Fibroblast of upper back skin (primary cell): ENCODE results near the gene ANKMY2.
A peak's percentile ranks its signal among the peaks of the same experiment; 100 is the strongest.

ENCODE experiments used
- DNase-seq: peaks from one replicate; pipeline ENCODE4 v3.0.0-alpha.2; 2013

ANKMY2 gene

GRCh38 chr7:16564023-16564380 is 81.6 kb downstream of the ANKMY2 start:
- peak; percentile 8 for DNase-seq

- peak; percentile 17 for DNase-seq
Observed at GRCh38 chr7:16563281-16564022, 82.1 kb downstream of the ANKMY2 start.

DNA sequence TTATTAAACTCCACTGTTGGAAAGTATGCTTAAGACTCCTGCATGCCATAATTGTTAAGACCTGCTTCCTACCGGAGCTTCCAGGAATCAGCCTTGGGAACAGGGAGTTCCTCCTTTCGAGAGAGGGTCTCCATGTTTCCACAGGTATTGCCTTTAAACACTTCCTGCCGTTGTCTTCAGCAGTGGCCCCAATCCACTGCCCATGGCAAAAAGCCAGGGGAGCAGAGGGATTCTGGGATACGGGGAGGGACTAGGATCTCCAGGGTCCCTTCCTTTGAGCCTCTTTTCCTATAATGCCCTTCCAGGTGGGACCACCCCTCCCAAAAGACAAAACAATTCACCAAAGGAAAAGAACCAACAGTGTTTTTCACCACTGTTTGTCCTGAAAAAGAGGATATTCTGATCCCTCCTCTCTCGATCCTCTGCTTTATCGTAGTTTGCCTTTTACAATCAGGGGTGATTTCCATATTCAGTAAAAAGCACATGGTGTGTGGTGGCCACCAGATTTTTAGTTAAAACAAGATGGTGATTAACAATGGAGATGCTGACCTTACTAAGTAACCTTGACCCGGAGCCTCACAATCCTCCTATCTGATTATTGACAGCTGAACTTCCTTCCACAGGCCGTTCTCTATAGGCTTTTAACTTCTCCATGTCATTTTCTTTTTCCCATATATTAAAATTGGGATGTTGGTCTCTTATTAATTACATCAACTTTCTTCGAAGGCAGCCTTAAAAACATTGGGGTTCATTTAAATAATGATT is 82.9 kb downstream of the ANKMY2 start:
- DNase-seq = no peak

DNA sequence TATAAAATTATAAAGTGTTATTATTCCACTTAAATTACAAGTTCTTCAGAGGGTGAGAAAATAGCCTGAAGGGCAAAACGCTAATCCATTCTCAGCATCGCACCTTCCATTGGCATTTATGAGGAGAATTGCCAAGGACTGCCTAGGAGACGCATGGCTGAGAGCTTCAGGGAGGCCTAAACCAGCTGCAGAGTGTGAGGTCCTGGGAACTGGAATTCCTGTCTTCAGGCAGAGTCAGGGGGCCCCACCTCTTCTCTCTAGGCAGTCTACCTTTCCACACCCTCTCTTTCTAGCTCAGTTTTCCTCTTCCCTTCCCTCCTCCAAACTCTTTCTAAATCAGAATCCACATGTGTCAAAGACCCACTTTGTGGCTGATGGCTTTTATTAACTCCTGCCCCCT is 83.6 kb downstream of the ANKMY2 start:
- DNase-seq = no peak

GRCh38 chr7:16559497-16560179 is 85.9 kb downstream of the ANKMY2 start:
- no peak for DNase-seq

DNA sequence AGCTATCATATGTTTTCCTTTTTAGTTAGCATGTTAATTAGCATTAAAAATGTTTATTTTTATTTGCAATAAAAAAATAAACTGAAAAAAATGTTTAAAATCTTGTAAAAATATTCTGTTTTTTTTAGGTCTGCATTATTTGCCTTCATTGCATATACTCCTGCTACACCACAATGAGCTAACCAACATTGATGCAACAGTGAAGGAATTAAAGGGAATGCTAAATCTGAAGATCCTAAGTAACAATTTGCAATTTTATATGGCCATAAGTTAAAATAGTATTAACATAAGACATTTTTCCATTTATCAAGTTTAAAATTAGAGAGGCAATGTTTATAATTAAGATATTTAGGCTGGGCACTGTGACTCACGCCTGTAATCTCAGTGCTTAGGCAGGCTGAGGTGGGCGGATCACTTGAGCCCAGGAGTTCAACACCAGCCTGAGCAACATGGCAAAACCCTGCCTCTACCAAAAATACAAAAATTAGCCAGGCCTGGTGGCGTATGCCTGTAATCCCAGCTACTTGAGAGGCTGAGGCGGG is 86.7 kb downstream of the ANKMY2 start:
- DNase-seq = no peak

GRCh38 chr7:16556359-16556758 is 89.2 kb downstream of the ANKMY2 start:
- no peak for DNase-seq

DNA sequence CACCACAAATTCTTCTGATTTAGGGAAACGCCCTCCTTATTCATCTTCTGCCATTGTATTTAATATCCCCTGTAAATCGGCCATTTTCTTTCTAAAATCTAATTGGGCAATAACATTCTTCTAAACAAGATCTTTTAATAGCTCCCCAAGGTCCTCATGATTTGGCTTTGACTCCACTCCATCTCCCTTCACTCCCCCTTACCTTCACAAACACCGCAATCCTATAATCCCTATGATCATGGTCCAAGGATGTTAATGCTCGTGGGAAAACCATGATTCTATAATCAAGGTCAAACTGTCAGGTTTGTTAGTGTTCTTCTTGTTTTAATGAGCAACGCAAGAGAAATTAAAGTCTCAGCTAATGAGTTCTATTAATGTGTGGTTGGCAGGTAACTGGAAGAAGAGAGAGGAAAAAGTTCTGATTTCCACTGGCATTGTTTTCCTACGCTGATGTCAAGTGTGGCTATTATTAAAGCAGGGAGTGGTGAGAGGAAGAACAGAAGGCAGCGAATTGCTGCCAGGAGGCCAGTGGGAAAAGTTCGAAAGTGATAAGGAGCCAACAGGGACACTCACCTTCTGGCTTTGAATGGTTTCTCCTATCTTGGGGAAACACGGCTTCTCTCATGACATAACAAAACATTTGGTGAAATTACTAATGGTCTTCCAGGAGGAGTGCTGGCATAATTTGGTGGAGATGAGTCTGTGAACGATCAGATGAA is 90.9 kb downstream of the ANKMY2 start:
- no peak for DNase-seq

DNA sequence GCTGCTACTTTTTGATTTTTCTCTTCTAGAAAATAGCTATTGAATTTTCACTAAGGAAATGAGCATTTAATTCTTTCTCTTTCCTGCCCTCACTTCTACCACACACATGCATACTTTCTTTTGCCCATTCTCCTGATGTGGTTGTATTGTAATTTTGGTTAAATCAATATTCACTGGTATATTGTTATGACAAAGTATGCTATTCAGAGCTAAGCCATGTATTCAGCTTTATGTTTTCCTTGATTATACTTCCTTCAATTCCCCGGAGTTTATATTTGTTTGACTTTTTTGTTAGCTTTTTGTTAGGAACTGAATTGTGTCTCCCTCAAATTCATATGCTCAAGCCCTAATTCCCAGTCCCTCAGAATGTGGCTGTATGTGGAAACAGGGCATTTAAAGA is 94.9 kb downstream of the ANKMY2 start:
- DNase-seq = no peak
